PC-9 (cell line): ENCODE results near the gene DENND2A. TPM values are rescaled to one million over a fixed set of nuclear protein-coding genes. Genes with fewer than 3 reads are reported as not detected.
"Not testable (repeated sequence)": the region's sequence is repeated elsewhere in the genome, so short reads cannot be mapped to it uniquely, and the experiment has no call there.

Experiments used
- BruUV-seq: library from RNA; stranded (reverse); fragments of 400-500 nt; replicated peaks from 2 replicates; lab custom pipeline; 2021; lab: Mats Ljungman, UMichigan
- CTCF ChIA-PET: fragments of 300-600 bp; sonication (Branson Sonifier 250); formaldehyde crosslinking; loops from one replicate; lab custom pipeline; 2022; ENCODE audit warnings: antibody characterized with exemption; lab: Charles Lee
- POLR2A ChIA-PET: fragments of 300-600 bp; sonication (Branson Sonifier 250); formaldehyde crosslinking; loops from one replicate; lab custom pipeline; 2022; ENCODE audit warnings: antibody characterized with exemption; ENCODE audit not compliant: unreplicated experiment; lab: Charles Lee
- DNase-seq, 2 experiments: peaks; one replicate each; pipeline versions ENCODE4 v3.0.0 to v3.0.0-alpha.2; 2015 to 2022; ENCODE audit warnings: mixed read lengths in 1 of 2
- H2AFZ ChIP-seq: fragments of 200-600 bp; sonication (generic); 2 replicates; pipeline ENCODE4 v1.8.1; 2017; ENCODE audit warnings: antibody characterized with exemption
- H3F3A ChIP-seq: fragments of 200-600 bp; sonication (generic); 2 replicates; pipeline ENCODE4 v1.8.1; 2017; ENCODE audit warnings: antibody characterized with exemption, mild to moderate bottlenecking, low read depth; ENCODE audit not compliant: insufficient read depth
- H3K27ac ChIP-seq: fragments of 200-600 bp; sonication (generic); 2 replicates; pipeline ENCODE4 v1.6.1; 2016; ENCODE audit warnings: mixed run types
- H3K27me3 ChIP-seq: fragments of 200-600 bp; sonication (generic); 2 replicates; pipeline ENCODE4 v1.6.1; 2016; ENCODE audit warnings: low read depth, mixed run types; ENCODE audit not compliant: insufficient read depth
- H3K36me3 ChIP-seq: fragments of 200-600 bp; sonication (generic); 2 replicates; pipeline ENCODE4 v1.6.1; 2016; ENCODE audit warnings: low read depth, mixed run types
- H3K4me1 ChIP-seq: fragments of 200-600 bp; sonication (generic); replicated peaks from 2 replicates; pipeline ENCODE4 v1.6.1; 2016; ENCODE audit warnings: mixed run types; ENCODE audit not compliant: insufficient read depth
- H3K4me2 ChIP-seq: fragments of 200-600 bp; sonication (generic); 2 replicates; pipeline ENCODE4 v1.6.1; 2017; ENCODE audit warnings: mixed run types
- H3K4me3 ChIP-seq: fragments of 200-600 bp; sonication (generic); 2 replicates; pipeline ENCODE4 v1.6.1; 2016; ENCODE audit warnings: mixed run types
- H3K79me2 ChIP-seq: fragments of 200-600 bp; sonication (generic); 2 replicates; pipeline ENCODE4 v1.6.1; 2017; ENCODE audit warnings: low read depth, mixed run types
- H3K9me2 ChIP-seq: fragments of 200-600 bp; sonication (generic); 2 replicates; pipeline ENCODE4 v1.8.1; 2017; ENCODE audit warnings: mild to moderate bottlenecking; ENCODE audit not compliant: insufficient read depth
- H3K9me3 ChIP-seq: fragments of 200-600 bp; sonication (generic); 2 replicates; pipeline ENCODE4 v1.8.1; 2016; ENCODE audit warnings: low read depth; ENCODE audit not compliant: insufficient read depth
- H4K20me1 ChIP-seq: fragments of 200-600 bp; sonication (generic); 2 replicates; pipeline ENCODE4 v1.8.1; 2017; ENCODE audit not compliant: insufficient read depth
- EZH2 ChIP-seq: fragments of 200-600 bp; sonication (generic); IDR thresholded peaks from 2 replicates; pipeline ENCODE4 v1.8.0; 2017; ENCODE audit warnings: antibody characterized with exemption, low read depth
- intact Hi-C: fragments of 100-400 bp; cut with micrococcal nuclease; formaldehyde crosslinking; loops from one replicate; pipeline ENCODE4 v1.10.0; 2022; ENCODE audit not compliant: unreplicated experiment
- total RNA-seq: library from RNA; stranded (reverse); gene quantifications from 2 replicates; pipeline ENCODE4 v1.2.3, GENCODE V29; 2021
- TF ChIP-seq, protein P1 (sequence below): fragments of 200-600 bp; sonication (generic); conservative IDR thresholded peaks from 2 replicates; pipeline ENCODE4 v1.6.1; 2017; ENCODE audit warnings: mixed run types, antibody characterized with exemption, mild to moderate bottlenecking, moderate library complexity

The DENND2A gene
- total RNA-seq, 1 experiment from 2014 or later = 4.2 TPM

DNA sequence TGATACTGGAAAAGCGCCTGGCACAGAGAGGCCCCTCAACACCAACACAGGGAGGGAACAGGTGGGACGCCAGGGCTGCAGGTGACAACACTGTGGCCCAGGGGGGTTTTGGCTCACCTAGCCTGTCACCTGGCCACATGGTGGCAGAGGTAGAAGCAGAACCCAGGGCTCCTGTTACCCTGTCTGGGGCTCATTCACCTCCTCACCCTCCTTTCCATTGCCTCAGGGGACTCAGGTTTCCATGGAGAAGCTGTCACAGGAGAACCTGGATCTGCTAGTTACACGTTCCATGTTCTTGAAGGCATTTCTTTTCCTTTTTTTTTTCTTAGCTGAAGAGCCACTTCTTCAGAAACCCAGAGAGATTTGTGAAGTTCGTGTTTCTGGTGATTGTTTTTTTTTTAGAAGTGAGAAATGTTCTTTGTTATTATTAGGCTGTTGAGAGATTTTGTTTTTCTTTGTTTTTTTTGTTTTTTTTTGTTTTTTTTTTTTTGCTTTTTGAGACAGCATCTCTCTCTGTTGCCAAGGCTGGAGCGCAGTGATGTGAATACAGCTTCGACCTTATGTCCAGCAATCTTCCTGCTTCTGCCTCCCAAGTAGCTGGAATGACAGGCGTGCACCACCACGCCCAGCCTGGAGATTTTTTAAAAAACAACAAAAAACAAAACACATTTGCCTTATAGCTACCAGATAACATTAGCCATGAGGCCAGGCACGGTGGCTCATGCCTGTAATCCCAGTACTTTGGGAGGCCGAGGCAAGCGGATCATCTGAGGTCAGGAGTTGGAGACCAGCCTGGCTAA, 16.0 kb downstream of the DENND2A start:
- no TSS peak for BruUV-seq
- H3K27ac ChIP-seq = peak overlapping the region; percentile 79
- DNase-seq = peak; percentile 91 to 97

DNA sequence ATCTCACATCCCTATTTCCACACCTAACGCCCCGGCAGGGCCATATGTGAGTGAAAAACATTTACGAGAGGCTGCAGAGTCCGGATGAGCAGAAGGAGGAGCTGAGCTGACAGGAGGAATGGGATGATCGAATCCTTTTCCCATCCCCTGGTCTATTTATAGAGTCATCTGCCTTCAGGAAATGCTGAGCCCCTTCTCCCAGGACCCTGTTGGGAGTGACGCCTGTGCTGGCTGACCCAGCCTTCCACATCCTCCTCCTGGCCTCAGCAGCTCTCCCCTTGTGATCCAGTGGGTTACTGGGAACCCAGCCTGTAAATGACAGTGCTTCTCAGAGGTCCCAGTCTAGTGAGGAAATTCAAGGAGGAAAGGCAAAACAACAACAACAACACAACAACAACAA, 16.6 kb downstream of the DENND2A start:
- intact Hi-C loops = no loop called here
- Histone ChIP-seq H3K27ac (peak overlapping the region; percentile 79), H3K4me3 (no peak overlapping the region), H3K79me2 (no peaks in the 10 kb centered on the region), H3K9me3 (no peaks in the 10 kb centered on the region), H3F3A (peaks cover 66% of the 10 kb centered on the region), H2AFZ (no peak overlapping the region), H3K4me1 (peaks cover 69% of the 10 kb centered on the region), H3K27me3 (no peaks in the 10 kb centered on the region), H3K9me2 (no peaks in the 10 kb centered on the region), H4K20me1 (no peaks in the 10 kb centered on the region), H3K36me3 (no peaks in the 10 kb centered on the region), H3K4me2 (peak overlapping the region; percentile 38)
- ChIA-PET POLR2A (no interaction called here), CTCF (interaction anchor here (0.7 kb wide), 1 partner anchor 38 kb away, joined by 3 read pairs; no protein-coding TSS in a partner anchor)
- BruUV-seq = no TSS peak
- TF ChIP-seq, protein P1, sequence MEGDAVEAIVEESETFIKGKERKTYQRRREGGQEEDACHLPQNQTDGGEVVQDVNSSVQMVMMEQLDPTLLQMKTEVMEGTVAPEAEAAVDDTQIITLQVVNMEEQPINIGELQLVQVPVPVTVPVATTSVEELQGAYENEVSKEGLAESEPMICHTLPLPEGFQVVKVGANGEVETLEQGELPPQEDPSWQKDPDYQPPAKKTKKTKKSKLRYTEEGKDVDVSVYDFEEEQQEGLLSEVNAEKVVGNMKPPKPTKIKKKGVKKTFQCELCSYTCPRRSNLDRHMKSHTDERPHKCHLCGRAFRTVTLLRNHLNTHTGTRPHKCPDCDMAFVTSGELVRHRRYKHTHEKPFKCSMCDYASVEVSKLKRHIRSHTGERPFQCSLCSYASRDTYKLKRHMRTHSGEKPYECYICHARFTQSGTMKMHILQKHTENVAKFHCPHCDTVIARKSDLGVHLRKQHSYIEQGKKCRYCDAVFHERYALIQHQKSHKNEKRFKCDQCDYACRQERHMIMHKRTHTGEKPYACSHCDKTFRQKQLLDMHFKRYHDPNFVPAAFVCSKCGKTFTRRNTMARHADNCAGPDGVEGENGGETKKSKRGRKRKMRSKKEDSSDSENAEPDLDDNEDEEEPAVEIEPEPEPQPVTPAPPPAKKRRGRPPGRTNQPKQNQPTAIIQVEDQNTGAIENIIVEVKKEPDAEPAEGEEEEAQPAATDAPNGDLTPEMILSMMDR = no peak
- no peak for TF ChIP-seq EZH2
- no peak for DNase-seq

More for the DNA sequence above, 16.0 kb downstream of the DENND2A start:
- TF ChIP-seq EZH2 = no peak
- TF ChIP-seq, protein P1 = peak; percentile 23; the same call in 1 of the 2 replicates
- Histone ChIP-seq H3K9me3 (no peaks in the 10 kb centered on the region), H3F3A (peaks cover 72% of the 10 kb centered on the region), H3K4me2 (peak overlapping the region; percentile 38), H3K9me2 (no peaks in the 10 kb centered on the region), H3K4me3 (no peak overlapping the region), H3K27me3 (no peaks in the 10 kb centered on the region), H3K4me1 (peaks cover 75% of the 10 kb centered on the region), H2AFZ (no peak overlapping the region), H3K79me2 (no peaks in the 10 kb centered on the region), H4K20me1 (no peaks in the 10 kb centered on the region), H3K36me3 (no peaks in the 10 kb centered on the region)
- CTCF ChIA-PET = interaction anchor here (0.6 to 1.0 kb wide), 6 partner anchors 28 to 1158 kb away, joined by 3 to 6 read pairs (median 3); no protein-coding TSS in a partner anchor
- POLR2A ChIA-PET = interaction anchor here (0.6 to 0.9 kb wide), 4 partner anchors 16 to 139 kb away, joined by 3 to 26 read pairs (median 7); partner anchors contain the start of gene DENND2A
- intact Hi-C loops = no loop called here

DNA sequence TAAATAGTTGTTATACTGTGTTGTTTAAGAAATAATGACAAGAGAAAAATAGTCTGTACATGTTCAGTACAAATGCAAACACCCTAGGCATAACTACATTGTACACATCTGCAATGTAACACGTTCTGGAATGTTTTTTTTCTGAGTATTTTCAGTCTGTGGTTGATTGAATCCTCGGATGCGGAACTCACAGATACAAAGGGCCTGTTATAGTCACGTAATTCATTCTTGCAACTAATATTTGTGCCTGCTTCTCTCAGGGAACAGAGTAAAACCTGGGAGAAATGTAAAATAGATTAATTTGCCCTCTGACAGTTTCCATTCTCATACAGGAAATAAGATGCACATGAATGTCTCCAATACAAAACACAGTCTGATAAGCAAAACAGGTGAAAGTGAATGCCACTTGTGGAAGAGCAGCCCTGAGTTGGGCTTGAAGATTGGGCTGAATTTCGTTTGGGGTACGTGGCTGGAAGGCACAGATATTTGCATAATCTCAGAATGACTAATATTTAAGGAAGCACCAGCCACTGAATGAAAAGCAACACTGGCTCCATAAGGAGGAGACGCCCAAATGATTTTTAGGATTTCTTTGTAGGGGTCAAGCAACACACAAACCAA, 19.1 kb downstream of the DENND2A start:
- intact Hi-C loops = no loop called here
- peak in 1 of 2 experiments; percentile 65 for DNase-seq
- no peaks in the 10 kb centered on the region for H3K79me2 ChIP-seq
- peaks cover 55% of the 10 kb centered on the region for H3K4me1 ChIP-seq
- H3K27me3 ChIP-seq = no peaks in the 10 kb centered on the region
- H4K20me1 ChIP-seq = no peaks in the 10 kb centered on the region
- no peaks in the 10 kb centered on the region for H3K9me2 ChIP-seq
- H2AFZ ChIP-seq = no peak overlapping the region; the same call in 1 of the 2 replicates
- no peaks in the 10 kb centered on the region for H3K36me3 ChIP-seq
- H3F3A ChIP-seq = peaks cover 41% of the 10 kb centered on the region
- H3K4me3 ChIP-seq = no peak overlapping the region
- no TSS peak for BruUV-seq
- peak overlapping the region; percentile 37 for H3K27ac ChIP-seq
- TF ChIP-seq EZH2 = no peak
- TF ChIP-seq, protein P1 = no peak
- ChIA-PET CTCF (no interaction called here), POLR2A (no interaction called here)
- no peaks in the 10 kb centered on the region for H3K9me3 ChIP-seq
- peak overlapping the region; percentile 24; the same call in 1 of the 2 replicates for H3K4me2 ChIP-seq

DNA sequence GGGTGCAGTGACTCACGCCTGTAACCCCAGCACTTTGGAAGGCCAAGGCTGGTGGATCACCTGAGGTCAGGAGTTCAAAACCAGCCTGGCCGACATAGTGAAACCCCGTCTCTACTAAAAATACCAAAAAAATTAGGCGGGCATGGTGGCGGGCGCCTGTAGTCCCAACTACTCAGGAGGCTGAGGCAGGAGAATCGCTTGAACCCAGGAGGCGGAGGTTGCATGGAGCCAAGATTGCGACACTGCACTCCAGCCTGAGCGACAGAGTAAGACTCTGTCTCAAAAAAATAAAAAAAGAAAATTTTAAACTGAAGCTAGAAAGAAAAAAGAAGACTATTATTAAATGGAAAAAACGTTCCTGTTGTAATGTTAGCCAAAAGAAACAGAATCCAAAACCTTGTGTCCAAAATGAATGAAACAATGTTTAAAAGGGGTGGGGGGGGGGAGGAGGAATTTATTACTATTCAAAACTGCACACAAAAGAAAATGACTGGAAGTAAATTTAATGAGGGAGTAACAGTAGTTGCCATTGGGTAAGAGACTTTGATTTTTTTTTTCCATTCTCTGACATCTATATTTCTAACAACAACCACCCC, 20.6 kb downstream of the DENND2A start:
- CTCF ChIA-PET = interaction anchor here (0.6 kb wide), 1 partner anchor 8 kb away, joined by 3 read pairs; no protein-coding TSS in a partner anchor
- H3K9me2 ChIP-seq, H3K9me3 ChIP-seq, H3K27me3 ChIP-seq, POLR2A ChIA-PET, H3K27ac ChIP-seq, DNase-seq, BruUV-seq, H2AFZ ChIP-seq, H3K79me2 ChIP-seq, H3K4me2 ChIP-seq, intact Hi-C loops, H3K36me3 ChIP-seq, H3K4me3 ChIP-seq, H4K20me1 ChIP-seq: not testable (repeated sequence)
- H3K4me1 ChIP-seq = peaks cover 40% of the 10 kb centered on the region
- H3F3A ChIP-seq = peaks cover 27% of the 10 kb centered on the region
